ENCODE data around the gene MAP2K7. TPM values are rescaled to one million over a fixed set of nuclear protein-coding genes. Genes with fewer than 3 reads are reported as not detected.

Gene MAP2K7
- total RNA-seq, 1 experiment from 2014 or later = 37.4 TPM

GRCh38 chr19:7866399-7867091 lies 37.1 kb upstream of the MAP2K7 start:
- Mint-ChIP-seq H3K27me3 (ENCODE audit: insufficient read depth, unreplicated experiment) (no peaks in the 10 kb centered on the region), H3K4me3 (ENCODE audit: unreplicated experiment) (no peak overlapping the region), H3K4me1 (ENCODE audit: low read depth, unreplicated experiment) (peaks cover 6% of the 10 kb centered on the region), H3K27ac (ENCODE audit: unreplicated experiment) (no peak overlapping the region), H3K36me3 (ENCODE audit: insufficient read depth, unreplicated experiment) (peaks cover 11% of the 10 kb centered on the region), H3K9me3 (ENCODE audit: unreplicated experiment) (no peaks in the 10 kb centered on the region)
- Histone ChIP-seq H3K9me3 (no peaks in the 10 kb centered on the region), H3K4me3 (ENCODE audit: low read depth, low read length) (no peak overlapping the region), H3K36me3 (ENCODE audit: control insufficient read depth, insufficient read depth, low read length) (no peaks in the 10 kb centered on the region), H3K4me1 (peaks cover 7% of the 10 kb centered on the region), H3K27me3 (replicated peaks; ENCODE audit: control insufficient read depth, insufficient read depth, low read length) (no peaks in the 10 kb centered on the region; the same call in 1 of the 2 replicates)
- no peak for TF ChIP-seq CTCF (IDR thresholded peaks at IDR 0.05; ENCODE audit: insufficient read depth in 1 of 2, low read depth in 1 of 2, low read length in 1 of 2, severe bottlenecking in 1 of 2, unreplicated experiment in 1 of 2)
- no peak for DNase-seq
- POLR2A ChIA-PET = no interaction called here
- no TSS peak for BruUV-seq (replicated peaks)
- intact Hi-C loops (cut with micrococcal nuclease; ENCODE audit: unreplicated experiment) = no loop called here
- CTCF ChIA-PET = no interaction called here

- POLR2A ChIA-PET = no interaction called here
Observed at GRCh38 chr19:7867092-7867844, 36.4 kb upstream of the MAP2K7 start.

More at GRCh38 chr19:7867092-7867844, 36.4 kb upstream of the MAP2K7 start:
- no peak overlapping the region for H3K27ac Mint-ChIP-seq (ENCODE audit: unreplicated experiment)
- H3K36me3 Mint-ChIP-seq (ENCODE audit: insufficient read depth, unreplicated experiment) = peaks cover 18% of the 10 kb centered on the region
- peaks cover 9% of the 10 kb centered on the region for H3K4me1 Mint-ChIP-seq (ENCODE audit: low read depth, unreplicated experiment)
- H3K4me3 Mint-ChIP-seq (ENCODE audit: unreplicated experiment) = peak overlapping the region; percentile 87
- Histone ChIP-seq H3K4me3 (ENCODE audit: low read depth, low read length) (no peak overlapping the region), H3K9me3 (no peaks in the 10 kb centered on the region), H3K4me1 (peaks cover 7% of the 10 kb centered on the region), H3K36me3 (ENCODE audit: control insufficient read depth, insufficient read depth, low read length) (no peaks in the 10 kb centered on the region), H3K27me3 (replicated peaks; ENCODE audit: control insufficient read depth, insufficient read depth, low read length) (no peaks in the 10 kb centered on the region; the same call in 1 of the 2 replicates)
- BruUV-seq (replicated peaks) = no TSS peak
- H3K27me3 Mint-ChIP-seq (ENCODE audit: insufficient read depth, unreplicated experiment) = no peaks in the 10 kb centered on the region
- TF ChIP-seq CTCF (IDR thresholded peaks at IDR 0.05; ENCODE audit: insufficient read depth in 1 of 2, low read depth in 1 of 2, low read length in 1 of 2, severe bottlenecking in 1 of 2, unreplicated experiment in 1 of 2) = no peak
- intact Hi-C loops (cut with micrococcal nuclease; ENCODE audit: unreplicated experiment) = no loop called here
- no peak for DNase-seq
- H3K9me3 Mint-ChIP-seq (ENCODE audit: unreplicated experiment) = no peaks in the 10 kb centered on the region
- CTCF ChIA-PET = no interaction called here
